ENCODE measurements around the gene EPHB1.

GRCh38 chr3:134822090-134822489 lies 27.0 kb downstream of the EPHB1 start:
- TF ChIP-seq, protein P1, sequence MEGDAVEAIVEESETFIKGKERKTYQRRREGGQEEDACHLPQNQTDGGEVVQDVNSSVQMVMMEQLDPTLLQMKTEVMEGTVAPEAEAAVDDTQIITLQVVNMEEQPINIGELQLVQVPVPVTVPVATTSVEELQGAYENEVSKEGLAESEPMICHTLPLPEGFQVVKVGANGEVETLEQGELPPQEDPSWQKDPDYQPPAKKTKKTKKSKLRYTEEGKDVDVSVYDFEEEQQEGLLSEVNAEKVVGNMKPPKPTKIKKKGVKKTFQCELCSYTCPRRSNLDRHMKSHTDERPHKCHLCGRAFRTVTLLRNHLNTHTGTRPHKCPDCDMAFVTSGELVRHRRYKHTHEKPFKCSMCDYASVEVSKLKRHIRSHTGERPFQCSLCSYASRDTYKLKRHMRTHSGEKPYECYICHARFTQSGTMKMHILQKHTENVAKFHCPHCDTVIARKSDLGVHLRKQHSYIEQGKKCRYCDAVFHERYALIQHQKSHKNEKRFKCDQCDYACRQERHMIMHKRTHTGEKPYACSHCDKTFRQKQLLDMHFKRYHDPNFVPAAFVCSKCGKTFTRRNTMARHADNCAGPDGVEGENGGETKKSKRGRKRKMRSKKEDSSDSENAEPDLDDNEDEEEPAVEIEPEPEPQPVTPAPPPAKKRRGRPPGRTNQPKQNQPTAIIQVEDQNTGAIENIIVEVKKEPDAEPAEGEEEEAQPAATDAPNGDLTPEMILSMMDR (IDR thresholded peaks at IDR 0.05): no peak
- TF ChIP-seq CDX4 (CRISPR knock-in tag; IDR thresholded peaks at IDR 0.05; ENCODE audit: borderline replicate concordance) (no peak), PRRX2 (CRISPR knock-in tag; IDR thresholded peaks at IDR 0.05) (no peak), ZNF425 (CRISPR knock-in tag; conservative IDR thresholded peaks at IDR 0.05) (no peak)
- TF ChIP-seq, protein P2, sequence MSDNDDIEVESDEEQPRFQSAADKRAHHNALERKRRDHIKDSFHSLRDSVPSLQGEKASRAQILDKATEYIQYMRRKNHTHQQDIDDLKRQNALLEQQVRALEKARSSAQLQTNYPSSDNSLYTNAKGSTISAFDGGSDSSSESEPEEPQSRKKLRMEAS (CRISPR knock-in tag; IDR thresholded peaks at IDR 0.05): no peak
